Bone marrow (tissue), 2 donors: ENCODE data around the gene MYL10.
"Not testable (repeated sequence)": the region's sequence is repeated elsewhere in the genome, so short reads cannot be mapped to it uniquely, and the experiment has no call there.

Experiments
- DNase-seq, 2 donors: peaks; one replicate each; lab custom pipeline; 2025; lab: John Stamatoyannopoulos, UW

MYL10 gene

GRCh38 chr7:101618207-101618839 is 10.8 kb downstream of the MYL10 start:
- no peak for DNase-seq

GRCh38 chr7:101617451-101618206 is 11.5 kb downstream of the MYL10 start:
- DNase-seq: no peak

GRCh38 chr7:101615446-101615845 is 13.7 kb downstream of the MYL10 start:
- DNase-seq: no peak

DNA sequence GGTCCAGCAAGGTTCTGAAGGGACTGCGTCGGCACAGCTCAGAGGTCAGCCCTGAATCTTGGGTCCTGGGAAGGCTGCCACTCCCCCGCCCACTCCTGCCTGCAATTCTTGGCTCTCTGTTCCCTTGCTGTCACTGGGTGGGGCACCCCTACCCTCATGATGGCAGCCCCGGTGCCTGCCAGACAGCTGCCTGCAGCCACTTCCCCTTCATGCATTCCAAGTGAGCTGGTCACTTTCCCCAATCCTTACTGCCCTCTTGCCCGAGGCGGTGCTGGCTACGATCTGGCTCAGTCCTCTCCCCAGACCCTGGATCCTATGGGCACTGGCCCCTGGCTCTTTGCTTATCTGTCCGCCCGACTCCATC is 14.2 kb downstream of the MYL10 start:
- DNase-seq: no peak

DNA sequence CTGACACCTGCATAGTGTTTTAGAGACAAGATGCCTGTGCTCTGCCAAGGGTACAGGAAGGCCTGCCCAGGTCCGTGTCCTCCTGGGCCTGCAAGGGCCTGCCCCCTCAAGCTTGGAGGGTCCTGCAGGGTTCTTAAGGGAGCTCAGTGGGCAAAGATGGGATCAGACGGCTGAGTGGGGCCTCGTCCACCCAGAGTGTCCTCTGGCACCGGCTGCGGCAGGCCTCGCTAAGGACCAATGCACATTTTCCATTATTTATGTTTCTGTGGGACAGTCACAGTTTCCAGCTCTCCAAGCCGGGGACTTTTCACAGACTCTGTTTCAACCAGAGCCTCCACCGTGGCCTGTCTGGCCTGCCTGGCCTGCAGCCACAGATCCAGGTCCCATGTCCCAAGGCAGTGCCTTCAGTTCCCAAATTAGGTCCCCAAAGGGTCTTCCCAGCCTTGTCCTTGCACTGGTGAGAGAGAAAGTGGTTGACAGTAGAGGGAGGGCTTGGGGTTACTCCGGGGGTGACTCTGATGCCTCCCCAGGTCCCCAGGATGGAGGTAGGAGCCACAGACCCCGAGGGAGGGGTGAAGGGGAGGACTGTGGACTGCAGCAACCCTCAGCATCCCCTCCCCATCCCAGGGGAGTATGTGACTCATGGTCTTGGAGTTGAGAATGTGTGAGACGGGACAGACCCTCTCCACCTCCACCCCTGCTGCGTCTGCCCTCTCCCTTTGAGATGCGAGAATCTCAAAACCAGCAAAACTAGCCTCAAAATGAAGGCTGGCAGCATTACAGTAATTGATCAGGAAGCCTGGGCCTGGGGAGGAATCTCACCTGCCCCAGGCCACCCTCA is 14.8 kb downstream of the MYL10 start:
- DNase-seq: no peak

GRCh38 chr7:101612885-101613515 is 16.1 kb downstream of the MYL10 start:
- no peak for DNase-seq

DNA sequence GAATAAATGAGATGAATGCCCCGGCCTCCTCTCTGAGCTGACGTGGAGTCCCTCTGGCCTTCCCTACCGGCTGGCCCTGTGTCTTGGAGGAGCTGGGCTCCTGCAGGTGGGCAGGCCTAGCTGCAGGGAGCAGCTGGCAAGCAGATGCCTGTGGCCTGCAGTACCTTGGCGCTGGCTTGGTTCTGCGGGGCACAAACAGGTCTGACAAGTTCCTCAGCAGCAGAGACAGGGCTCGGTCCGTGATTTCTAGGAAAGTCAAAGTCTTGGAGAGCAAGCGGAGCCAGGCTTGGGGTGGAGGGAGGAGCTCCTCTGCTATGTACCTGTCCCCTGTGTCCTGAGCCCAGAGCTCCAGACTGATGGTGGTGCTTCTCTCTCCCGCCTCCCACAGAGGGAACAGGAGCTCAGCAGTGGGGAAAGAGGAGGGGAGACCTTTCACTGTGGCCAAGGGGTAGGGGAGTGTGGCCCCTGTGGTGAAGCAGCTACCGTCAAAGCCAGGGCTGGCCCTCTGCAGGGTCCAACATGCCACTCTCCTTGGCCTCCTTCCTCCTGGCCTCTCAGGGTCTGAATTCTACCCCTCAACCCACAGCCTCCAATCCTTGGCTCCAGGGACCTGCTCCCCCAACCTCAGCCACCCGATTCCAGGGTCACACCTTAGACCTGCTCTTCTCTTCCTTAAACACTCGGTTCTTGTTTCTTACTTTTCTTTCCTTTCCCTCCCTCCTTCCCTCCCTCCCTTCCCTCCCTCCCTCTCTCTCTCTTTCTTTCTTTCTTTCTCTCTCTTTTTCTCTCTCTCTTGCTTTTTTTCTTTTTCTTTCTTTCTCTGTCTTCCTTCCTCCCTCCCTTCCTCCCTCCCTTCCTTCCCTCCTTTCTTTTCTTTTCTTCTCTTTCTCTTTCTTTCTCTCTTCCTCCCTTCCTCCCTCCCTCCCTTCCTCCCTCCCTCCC is 20.1 kb downstream of the MYL10 start:
- DNase-seq: no peak

GRCh38 chr7:101606498-101606923 is 22.6 kb downstream of the MYL10 start:
- no peak for DNase-seq

DNA sequence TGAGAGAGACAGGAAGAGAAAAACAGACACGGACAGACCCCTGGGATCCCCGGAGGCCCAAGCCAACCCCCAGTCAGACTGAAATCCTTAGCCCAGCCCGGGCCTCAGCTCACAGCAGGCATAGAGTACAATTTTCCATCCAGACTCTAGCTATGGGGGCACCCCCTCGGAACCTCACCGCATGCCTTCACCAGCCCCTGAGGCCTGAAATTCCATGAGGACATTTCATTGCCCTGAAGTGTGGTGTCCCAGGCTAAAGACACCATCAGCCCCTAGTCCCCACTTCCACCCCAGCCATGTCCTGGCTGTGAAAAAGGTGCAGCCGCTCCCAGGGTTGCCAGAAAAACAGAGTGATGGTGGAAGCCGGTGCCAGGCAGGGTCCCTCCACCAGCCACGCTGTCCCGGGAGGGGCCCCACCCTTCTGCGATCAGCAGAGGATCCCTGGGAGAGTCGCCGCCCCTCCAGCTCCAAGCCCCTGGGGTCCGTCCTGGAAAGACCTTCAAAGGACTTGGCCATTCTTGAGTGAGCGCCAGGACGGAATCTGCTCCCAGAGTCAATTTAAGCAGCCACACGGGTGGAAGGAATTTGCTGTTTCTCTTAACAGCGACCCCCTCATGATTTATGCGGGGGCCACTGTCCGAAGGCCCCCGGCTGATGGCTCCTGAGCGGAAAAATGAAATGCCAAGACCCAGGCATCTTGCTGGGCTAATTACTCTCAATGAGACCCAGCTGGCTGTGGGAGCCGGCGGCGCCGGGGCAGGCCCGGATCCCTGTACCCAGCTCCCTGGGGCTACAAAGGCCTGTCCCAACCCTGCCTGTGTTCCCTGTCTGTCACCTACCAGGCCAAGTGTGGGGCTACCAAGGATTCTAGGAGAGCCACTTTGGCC is 23.2 kb downstream of the MYL10 start:
- no peak for DNase-seq

DNA sequence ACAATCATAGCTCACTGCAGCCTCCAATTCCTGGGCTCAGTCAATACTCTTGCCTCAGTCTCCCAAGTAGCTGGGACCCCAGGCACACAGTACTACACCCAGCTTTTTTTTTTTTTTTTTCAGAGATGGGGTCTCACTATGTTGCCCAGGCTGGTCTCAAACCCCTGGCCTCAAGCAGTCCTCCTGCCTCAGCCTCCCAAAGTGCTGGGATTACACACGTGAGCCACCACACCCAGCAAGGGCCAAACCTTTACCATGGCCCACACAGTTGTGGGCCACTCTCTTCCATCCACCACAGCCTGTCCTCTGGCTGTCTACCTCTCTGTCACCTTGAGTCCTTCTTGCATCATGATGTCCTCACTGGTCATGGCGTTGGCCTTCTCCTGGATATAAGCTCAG is 24.2 kb downstream of the MYL10 start:
- not testable (repeated sequence) for DNase-seq

GRCh38 chr7:101604331-101604933 is 24.7 kb downstream of the MYL10 start:
- DNase-seq: no peak

DNA sequence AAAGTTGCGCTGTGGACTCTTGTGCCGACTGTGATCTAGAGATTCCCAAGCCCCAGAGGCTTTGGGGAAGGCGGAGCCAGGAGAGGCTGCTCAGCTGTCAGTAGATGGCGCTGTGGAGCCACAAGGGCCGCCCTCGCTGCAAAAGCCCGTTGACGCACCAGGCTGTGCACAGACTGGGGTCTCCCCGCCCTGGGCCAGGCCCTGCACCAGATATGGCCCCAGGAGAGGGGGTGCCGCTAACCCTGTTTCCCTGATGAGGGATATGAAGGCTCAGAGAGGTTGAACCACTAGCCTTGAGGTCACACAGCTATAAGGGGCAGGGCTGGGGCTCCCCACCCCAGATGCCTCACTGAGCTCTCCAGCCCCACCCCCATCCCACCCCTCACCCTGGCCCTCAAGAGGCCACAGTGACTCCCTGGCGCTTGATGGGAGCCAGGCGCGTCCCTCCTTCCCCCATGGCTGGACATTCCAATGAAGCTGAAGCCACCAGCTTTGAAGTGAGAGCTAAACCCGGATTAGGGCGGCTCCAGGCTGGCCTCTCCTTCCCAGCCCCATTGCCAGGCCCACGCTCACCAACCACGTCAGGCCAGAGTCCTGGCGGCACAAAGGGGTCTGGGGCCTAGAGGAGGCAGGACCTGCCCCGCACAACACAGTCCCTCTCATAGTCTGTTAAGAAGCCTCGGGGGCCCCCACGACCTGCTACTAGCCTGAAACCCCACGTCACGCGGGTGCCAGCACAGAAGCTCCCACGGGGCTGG is 26.4 kb downstream of the MYL10 start:
- DNase-seq: peak; percentile 40 to 46

DNA sequence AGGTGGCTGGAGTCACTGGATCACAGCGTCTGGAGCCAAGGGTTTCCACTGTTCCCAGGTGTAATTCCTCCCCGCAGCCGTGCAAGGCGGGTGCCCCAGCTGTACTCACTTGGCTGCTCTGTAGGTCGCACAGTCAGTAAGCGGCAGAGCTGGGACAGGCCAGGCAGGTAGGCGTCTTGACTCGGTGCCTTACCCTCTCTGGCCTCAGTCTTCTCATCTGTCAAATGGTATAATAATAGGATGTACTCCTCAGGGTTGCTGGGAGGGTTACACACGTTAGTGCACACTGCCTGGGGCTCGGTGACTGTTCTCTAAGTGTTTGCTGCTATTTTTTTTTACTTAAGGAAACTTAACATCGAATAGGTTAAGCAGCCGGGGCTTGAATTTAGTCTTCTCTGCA is 27.0 kb downstream of the MYL10 start:
- no peak for DNase-seq

GRCh38 chr7:101599787-101600186 is 29.3 kb downstream of the MYL10 start:
- DNase-seq: no peak

DNA sequence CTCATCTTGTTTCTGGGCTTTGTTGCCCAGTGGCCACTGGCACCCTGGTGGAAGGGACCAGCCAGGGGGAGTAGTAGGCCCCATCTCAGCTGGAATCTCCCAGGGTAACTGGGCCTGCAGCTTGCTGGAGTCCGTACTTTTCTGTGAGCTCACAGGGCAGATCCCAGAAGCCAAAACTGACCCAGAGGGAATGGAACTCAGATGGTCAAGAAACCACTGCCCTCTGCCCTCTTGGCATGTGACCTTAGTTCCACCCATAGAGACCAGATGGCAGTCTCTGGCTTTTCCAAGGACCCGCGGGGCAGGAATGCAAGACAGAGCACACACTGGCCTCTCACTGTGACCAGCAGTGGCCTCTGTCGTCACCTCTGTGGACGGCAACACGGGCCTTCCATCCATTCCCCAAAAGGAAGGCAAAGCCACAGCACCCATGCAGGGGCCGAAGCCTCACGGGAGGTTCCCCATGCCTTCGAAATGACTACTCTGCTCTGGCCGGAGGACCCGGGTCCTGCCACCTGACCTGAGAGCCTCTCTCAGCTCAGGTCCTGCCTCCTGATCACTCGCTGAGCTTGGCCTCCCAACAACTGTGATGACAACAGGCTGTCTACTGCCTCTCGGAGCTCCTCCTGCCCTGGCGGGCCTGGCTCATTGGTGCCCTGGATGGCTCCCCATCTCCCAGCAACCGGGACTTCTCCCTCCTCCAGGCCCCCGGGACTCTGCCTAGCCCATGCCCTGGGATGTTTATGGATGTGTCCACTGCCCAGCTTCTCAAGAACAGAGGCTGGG is 29.9 kb downstream of the MYL10 start:
- DNase-seq: no peak

- no peak for DNase-seq
Observed at GRCh38 chr7:101598422-101598985, 30.6 kb downstream of the MYL10 start.

GRCh38 chr7:101597941-101598340 is 31.2 kb downstream of the MYL10 start:
- DNase-seq: no peak

- no peak for DNase-seq
Observed at GRCh38 chr7:101596898-101597297, 32.2 kb downstream of the MYL10 start.
